Measurements from ENCODE around the gene PLXNA2. TPM values are rescaled to one million over a fixed set of nuclear protein-coding genes. Genes with fewer than 3 reads are reported as not detected.

The PLXNA2 gene
- total RNA-seq, 1 experiment from 2014 or later = 2.8 TPM

GRCh38 chr1:208240662-208241355 lies 3.4 kb downstream of the PLXNA2 start:
- DNase-seq (ENCODE audit: low read depth) = no peak

DNA sequence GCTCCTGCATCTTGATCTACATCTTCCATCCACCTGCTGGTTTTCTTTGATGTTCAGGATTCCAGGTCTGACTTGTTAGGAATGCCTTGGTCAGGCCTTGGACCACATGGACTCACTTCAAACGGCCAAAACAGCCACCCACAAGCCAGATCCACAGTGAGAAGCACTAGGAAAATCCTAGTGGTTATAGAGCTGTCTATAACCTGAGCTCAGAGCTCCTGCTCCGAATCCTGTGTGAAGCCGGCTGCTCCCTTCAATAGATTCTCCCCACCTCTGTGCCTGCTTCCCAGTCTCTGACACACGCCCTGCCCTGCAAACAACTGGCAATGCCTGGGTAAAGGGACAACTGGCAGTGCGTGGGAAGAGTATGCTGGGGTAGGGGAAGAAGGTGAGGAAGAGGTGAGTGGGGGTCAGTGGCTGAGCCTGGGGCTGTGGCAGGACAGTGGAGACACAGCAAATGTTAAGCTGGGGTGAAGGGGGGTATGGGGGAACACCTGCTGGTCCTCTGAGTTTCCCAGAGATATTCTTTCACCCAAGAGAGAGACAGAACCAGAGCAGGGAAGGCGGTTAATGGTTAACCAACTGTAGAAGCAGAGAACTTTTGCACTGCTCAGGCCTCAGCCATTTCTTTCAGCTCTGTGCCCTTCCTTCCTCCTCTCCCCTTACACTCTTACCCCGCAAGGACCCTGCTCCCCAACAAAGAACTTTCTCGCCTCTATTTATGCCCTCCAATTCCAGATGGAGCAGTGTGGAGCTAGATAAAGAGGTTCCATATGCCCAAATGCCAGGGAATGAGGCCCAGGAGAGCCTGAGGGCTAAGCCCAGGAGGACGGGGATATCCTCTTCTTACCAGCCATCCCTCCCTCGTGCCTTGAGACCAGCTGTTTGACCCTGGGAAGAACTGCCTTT lies 4.5 kb downstream of the PLXNA2 start:
- no peak for DNase-seq (ENCODE audit: low read depth)

DNA sequence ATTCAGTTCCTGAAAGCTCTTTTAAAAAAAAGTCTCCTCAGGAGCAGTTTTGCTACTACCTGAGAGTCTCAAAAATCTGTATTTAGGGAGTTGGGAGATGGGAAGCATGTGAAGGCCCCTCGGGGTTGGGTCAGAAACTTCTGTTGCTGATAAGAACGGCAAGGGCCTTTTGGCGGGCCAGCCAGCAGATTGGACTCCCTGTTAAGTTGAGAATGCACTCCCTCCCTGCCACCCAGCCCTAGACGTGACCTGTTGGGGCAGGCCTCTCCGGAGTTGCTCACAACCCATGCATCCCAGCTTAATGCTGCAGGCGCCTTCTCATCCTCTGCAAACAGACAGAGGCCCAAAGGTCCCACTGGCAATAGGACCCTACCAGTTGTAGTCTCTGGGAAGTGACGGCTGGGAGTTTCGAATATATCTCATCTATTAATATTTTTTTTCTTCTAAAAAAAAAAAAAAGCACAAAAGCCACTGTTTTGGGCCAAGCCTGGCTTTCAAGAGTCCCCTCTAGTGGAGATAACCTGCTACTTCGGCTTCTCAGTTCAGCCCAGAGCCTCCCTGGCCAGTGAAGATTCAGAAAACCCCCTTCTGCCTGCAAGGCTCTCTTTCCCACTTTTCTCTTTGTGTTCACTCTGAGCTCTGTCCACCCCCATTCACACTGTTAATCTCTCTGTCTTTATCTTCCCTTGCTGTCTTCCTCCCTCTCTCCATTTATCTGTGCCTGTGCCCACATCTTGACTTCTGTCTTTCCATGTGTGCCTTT lies 5.3 kb downstream of the PLXNA2 start:
- DNase-seq (ENCODE audit: low read depth) = peak; percentile 55

DNA sequence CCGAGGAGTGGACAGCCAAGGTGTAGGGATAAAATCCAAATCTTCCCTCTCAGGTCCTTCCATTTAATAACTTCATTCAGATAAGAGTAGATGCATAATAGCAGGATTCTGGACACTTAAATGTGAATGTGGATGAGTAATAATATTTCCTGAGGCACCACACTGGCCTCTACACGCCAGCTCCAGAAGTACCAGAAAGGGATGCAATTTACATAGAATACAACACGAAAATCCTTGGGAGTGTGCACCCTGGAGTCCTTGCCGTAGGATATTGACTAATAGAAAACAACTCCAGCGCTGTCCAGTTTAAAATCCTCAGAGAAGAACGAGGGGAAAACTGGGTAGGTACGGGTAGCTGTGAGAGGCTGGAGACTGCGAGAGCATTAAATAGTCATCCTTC lies 6.9 kb downstream of the PLXNA2 start:
- DNase-seq (ENCODE audit: low read depth) = no peak

DNA sequence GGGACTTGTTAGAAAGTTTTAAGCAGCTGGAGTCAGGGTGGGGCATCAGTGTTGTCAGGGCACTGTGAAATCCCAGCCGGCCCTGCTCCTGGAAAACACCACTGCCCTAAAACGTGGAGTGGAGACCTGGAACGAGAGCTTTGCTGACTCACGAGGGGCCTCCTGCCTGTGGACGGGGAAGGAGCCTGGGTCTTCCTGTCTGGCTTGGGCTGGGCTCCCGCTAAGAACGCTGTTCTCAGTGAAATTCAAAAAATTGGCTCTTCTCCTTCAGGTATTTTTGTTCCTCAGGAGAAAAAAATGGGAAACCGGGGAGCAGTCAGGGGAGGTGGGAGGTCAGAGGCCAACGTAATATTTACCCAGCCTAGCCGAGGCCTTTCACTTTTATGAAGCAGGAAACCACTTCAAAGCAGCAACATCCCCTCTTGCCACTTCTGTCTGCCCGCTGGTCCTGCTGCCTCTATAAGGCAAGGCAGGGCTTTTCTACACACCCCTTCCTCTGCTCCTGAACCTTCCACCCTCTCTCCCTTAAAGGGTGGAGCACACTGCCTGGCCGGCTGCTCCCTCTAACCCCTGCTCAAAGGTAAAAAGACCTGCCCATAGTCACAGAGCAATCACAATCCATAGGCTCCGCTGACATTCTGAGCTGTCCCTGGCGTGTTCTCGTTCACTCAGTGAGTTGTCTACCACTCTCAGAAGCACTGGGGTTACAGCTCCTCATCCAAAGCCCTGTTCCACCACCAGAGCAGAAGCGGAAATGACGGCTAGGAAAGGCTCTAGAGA lies 8.0 kb downstream of the PLXNA2 start:
- DNase-seq (ENCODE audit: low read depth) = peak; percentile 82

GRCh38 chr1:208235356-208235981 lies 8.7 kb downstream of the PLXNA2 start:
- no peak for DNase-seq (ENCODE audit: low read depth)

GRCh38 chr1:208234721-208235120 lies 9.5 kb downstream of the PLXNA2 start:
- DNase-seq (ENCODE audit: low read depth) = no peak

DNA sequence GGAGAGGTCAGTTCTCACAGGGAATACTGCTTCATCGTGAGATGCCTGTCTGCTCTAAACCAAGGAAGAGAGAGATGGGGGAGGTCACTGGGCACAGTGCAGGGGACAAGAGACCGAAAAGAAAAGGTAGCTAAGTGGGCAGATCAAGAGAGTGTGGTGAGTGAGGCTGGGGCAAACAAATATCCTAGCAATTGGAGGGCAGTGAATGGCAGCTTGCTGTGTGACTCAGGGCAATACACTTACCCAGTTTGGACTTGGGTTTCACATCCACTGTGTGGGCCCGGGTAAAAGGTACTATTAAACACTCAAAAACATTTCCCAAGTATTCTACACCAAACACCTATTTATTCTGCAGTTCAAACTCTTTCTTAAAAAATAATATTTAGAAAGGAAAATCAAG lies 10.2 kb downstream of the PLXNA2 start:
- DNase-seq (ENCODE audit: low read depth) = no peak

DNA sequence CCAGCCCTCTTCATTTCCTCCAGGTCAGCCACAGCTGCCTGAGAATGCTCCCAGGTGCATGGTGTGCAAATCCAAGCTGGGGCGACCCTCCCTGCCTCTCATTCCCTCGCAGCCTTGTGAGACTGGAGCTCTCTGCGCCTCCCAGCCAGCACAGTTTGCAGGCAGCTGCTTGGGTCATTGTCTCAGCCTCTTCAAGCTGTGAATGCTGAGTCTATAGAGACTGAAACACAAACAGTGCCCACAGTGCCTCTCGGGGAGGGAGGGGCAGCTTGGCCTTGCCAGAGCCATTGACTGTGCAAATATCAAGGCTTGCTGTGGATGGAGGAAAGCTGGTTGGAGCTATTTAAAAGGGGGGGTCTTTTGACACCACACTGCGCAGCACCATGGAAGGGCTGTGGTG lies 10.6 kb downstream of the PLXNA2 start:
- no peak for DNase-seq (ENCODE audit: low read depth)

DNA sequence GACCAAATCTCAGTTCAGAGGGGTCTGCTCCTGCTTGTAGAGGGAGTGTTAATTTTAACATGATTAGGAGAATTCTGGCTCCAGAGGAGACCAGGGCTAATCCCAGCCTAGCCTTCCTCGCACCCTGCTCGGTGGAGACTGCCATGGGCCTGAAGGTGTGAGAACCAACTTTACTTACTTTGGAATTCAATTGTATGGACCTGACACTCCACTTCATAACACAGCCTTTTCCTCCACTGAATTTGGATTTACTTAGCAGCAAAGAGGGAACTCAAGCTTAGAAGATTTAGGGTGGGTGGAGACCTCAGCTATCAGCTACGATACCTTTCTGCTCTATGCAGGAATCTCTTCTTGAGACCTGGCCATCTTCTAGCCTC lies 11.5 kb downstream of the PLXNA2 start:
- no peak for DNase-seq (ENCODE audit: low read depth)

DNA sequence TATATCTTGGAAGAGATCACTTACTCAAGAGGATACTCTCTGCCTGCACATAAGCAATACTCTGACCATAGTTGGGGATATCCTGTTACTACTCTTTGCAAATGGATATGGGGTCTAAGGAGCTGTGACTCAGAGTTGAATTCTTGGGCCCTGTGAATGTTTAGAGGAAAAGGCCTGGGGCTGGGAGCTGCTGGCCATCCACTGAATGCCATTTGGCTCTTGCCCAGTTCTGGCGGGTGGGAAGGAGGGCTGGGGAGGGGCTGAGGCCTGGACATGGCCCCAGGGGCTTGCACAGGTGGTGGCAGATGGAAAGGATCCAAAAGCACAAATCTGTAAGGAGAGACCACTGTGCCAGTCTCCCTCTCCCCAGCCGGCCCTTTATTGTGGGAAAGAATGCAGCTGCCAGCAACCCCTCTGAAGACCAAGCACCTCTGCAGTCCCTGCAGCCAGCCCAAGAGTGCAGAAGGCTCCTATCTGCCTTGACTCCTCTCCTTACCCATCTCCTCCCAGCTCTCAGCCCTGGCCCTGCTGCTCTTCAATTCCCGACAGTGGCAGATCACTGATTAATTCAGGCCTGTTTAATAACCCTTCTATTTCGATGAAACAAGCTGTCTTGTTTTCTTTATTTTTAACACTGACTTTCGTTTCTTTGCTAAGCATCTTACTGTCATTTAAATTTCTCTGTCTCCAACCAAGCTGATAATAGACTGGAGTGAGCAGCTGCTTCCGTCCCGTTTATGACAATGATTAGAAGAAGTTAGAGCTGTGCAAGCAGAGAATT lies 12.1 kb downstream of the PLXNA2 start:
- peak; percentile 94 for DNase-seq (ENCODE audit: low read depth)

DNA sequence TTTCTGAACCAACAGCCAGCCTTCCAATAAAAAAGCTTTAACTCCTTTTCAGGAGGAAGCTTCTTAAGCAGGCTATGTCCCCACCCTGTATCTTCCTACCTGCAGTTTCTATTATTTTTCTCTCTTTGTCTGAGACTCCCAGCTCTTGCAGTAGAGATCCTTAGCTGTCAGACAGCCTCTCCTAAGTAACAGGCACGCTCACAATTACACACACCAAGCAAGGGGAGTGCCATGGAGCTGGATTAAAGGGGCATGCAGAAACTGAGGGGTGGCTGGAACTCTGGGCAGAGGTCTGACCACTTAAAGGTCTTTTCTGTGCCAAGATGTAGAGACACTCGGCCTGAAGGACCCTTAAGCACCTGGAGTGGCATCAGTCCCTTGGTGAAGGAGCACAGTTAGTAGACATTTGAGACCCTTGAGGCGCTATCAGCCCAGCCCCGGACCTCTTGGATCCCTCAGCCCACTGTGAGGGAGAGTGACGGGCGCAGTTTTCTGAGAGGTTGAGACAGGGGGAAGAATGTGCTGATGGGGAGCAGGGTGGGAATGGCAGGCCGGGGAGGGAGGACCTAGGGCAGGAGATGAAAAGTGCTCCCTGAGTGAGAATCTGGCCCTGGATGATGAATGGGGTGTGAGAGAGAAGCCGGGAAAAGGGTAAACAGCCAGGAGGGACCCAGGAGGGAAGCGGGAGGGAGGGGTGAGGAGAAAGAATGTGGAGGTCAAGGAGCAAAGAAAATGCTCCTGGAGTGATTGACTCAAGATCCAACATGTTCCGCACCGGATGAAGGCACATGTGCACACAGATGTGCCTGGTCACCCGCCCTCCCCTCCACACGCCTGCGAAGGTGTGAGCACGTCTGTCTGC lies 13.3 kb downstream of the PLXNA2 start:
- no peak for DNase-seq (ENCODE audit: low read depth)

- DNase-seq (ENCODE audit: low read depth) = no peak
Measured at GRCh38 chr1:208228550-208228949, 15.6 kb downstream of the PLXNA2 start.

GRCh38 chr1:208228026-208228425 lies 16.2 kb downstream of the PLXNA2 start:
- DNase-seq (ENCODE audit: low read depth) = no peak

- no peak for DNase-seq (ENCODE audit: low read depth)
Measured at GRCh38 chr1:208227366-208227765, 16.8 kb downstream of the PLXNA2 start.

GRCh38 chr1:208225954-208226937 lies 17.9 kb downstream of the PLXNA2 start:
- no peak for DNase-seq (ENCODE audit: low read depth)

- DNase-seq (ENCODE audit: low read depth) = no peak
Measured at GRCh38 chr1:208224192-208224713, 19.9 kb downstream of the PLXNA2 start.

DNA sequence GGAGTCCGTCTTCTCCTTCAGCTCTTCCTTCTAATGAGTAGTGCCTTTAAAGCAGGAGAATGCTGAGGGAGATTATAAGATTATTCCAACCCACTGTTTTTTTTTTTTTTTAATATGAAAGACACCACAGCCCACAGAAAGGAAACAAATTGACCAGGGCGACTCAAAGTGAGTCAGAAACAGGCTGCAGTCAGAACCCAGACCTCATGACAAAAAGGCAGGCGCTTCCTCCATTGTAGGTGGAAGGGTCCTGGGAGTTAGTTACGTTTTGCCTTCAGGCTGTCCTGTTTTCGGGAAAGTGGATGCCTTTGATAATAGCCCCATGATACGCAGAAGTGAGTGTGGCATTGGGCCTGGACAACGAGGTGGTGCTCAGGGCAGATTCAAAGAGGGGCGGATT lies 21.0 kb downstream of the PLXNA2 start:
- peak; percentile 88 for DNase-seq (ENCODE audit: low read depth)
